ENCODE data around the gene GNG2.
A peak's percentile ranks its signal among the peaks of the same experiment; 100 is the strongest.
"Not testable (repeated sequence)": the region's sequence is repeated elsewhere in the genome, so short reads cannot be mapped to it uniquely, and the experiment has no call there.

Gene GNG2

DNA sequence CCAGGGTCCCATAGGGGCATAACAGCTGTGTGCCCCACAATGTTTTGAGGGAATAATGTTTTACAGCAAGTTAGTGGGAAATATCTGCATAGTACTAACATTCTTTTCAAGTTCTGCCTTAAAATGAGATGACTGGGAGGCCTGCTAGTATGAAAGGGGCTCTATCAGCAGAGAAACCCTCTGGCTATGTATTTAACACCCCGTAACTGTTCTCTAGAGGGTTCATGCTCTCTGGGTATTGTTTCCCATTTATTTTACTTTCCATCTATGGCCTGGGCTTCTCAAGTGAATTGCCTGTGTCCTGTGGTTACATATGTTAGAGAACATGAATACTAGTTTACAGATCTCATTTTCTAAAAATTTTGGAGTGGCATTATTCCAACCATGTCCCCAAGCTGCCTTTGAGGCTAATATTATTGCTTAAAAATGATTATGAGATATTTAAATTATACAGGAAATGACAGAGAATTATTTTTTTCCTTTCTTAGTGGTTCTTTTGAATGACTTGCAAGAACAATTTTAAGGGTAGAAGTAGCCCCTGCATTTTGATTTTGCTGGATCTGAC is 37.5 kb downstream of the GNG2 start:
- Histone ChIP-seq H3K36me3 (replicated peaks in 1 of 2; ENCODE audit: control insufficient read depth in 2 of 2, insufficient read depth in 2 of 2, low read length in 2 of 2) (peaks cover 1 to 27% of the 10 kb centered on the region in 2 donors), H4K91ac (ENCODE audit: low read depth, low read length, poor library complexity) (no peak overlapping the region), H3K4me2 (ENCODE audit: insufficient read depth, low read length, poor library complexity, severe bottlenecking) (no peak overlapping the region), H3K9ac (ENCODE audit: low read depth, low read length, poor library complexity) (no peak overlapping the region), H3K4me1 (ENCODE audit: control insufficient read depth in 2 of 2, insufficient read depth in 1 of 2, low read depth in 1 of 2, low read length in 2 of 2) (no peaks in the 10 kb centered on the region), H3K4ac (ENCODE audit: low read length) (no peak overlapping the region), H4K8ac (ENCODE audit: low read depth, low read length) (no peak overlapping the region), H2BK120ac (ENCODE audit: low read depth, low read length) (no peak overlapping the region), H3K27me3 (ENCODE audit: control insufficient read depth in 3 of 3, insufficient read depth in 3 of 3, low read depth in 1 of 3, low read length in 3 of 3) (no peaks in the 10 kb centered on the region), H2AK5ac (ENCODE audit: low read depth, low read length) (no peak overlapping the region), H2AFZ (ENCODE audit: low read length) (no peak overlapping the region), H3K4me3 (ENCODE audit: low read length in 2 of 2) (no peak overlapping the region), H2BK15ac (ENCODE audit: low read length) (no peak overlapping the region), H3K14ac (ENCODE audit: low read length) (no peak overlapping the region), H2BK5ac (ENCODE audit: low read length) (no peak overlapping the region), H3K18ac (ENCODE audit: low read length) (no peak overlapping the region), H2BK12ac (ENCODE audit: low read length) (no peak overlapping the region), H3K23ac (ENCODE audit: low read depth, low read length, poor library complexity) (no peak overlapping the region), H3K79me1 (ENCODE audit: low read depth, low read length) (no peaks in the 10 kb centered on the region), H3K9me3 (replicated peaks in 1 of 2; ENCODE audit: control insufficient read depth in 2 of 2, insufficient read depth in 1 of 2, low read depth in 1 of 2, low read length in 2 of 2) (no peaks in the 10 kb centered on the region), H3K27ac (replicated peaks; ENCODE audit: low read length) (no peak overlapping the region)
- DNase-seq (ENCODE audit: low spot score) = no peak
- no CpG with 5 or more reads among the region's 1 CpG for WGBS, 2 donors (ENCODE audit: extremely low coverage in 2 of 2, insufficient read length in 2 of 2, insufficient replicate concordance in 1 of 2)

DNA sequence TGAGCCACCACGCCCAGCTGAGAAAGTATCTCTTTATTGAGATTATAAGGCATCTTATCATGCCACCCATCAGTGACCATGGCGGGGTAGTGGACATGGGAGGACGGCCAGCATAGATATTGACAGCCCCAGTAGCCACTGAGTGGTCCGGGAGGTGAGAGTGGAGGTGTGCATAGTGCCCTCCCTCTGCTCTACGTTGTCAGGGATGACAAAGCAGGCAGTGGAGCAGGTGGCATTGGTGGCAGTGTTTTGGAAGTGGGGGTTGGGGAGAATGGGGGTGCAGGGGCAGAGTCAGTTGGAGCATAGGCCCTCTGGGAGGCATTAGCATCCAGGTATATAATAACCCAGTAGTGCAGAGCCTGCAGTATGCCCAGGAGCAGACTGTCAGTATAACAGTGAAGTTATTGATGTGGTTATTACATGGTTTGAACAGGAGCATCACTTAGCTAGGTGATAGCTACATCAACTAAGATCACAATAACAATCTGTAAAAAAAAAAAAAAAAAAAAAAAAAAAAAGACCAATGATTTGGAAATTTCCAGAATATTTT is 41.1 kb downstream of the GNG2 start:
- peaks cover 2 to 29% of the 10 kb centered on the region in 2 donors for H3K9me3 ChIP-seq (replicated peaks in 1 of 2; ENCODE audit: control insufficient read depth in 2 of 2, insufficient read depth in 1 of 2, low read depth in 1 of 2, low read length in 2 of 2)
- H3K27ac ChIP-seq (replicated peaks; ENCODE audit: low read length) = no peak overlapping the region
- H4K91ac ChIP-seq (ENCODE audit: low read depth, low read length, poor library complexity) = no peak overlapping the region
- no peak overlapping the region for H2AFZ ChIP-seq (ENCODE audit: low read length)
- H3K9ac ChIP-seq (ENCODE audit: low read depth, low read length, poor library complexity) = peak overlapping the region; percentile 30
- H3K23ac ChIP-seq (ENCODE audit: low read depth, low read length, poor library complexity) = no peak overlapping the region
- peak overlapping the region; percentile 55 for H3K18ac ChIP-seq (ENCODE audit: low read length)
- DNase-seq (ENCODE audit: low spot score) = no peak
- H3K4ac ChIP-seq (ENCODE audit: low read length) = no peak overlapping the region
- WGBS, 2 donors (ENCODE audit: extremely low coverage in 2 of 2, insufficient read length in 2 of 2, insufficient replicate concordance in 1 of 2) = no CpG with 5 or more reads among the region's 5 CpGs
- H2BK12ac ChIP-seq (ENCODE audit: low read length) = no peak overlapping the region
- no peak overlapping the region for H2BK15ac ChIP-seq (ENCODE audit: low read length)
- peaks cover 0 to 30% of the 10 kb centered on the region in 2 donors for H3K36me3 ChIP-seq (replicated peaks in 1 of 2; ENCODE audit: control insufficient read depth in 2 of 2, insufficient read depth in 2 of 2, low read length in 2 of 2)
- no peak overlapping the region for H2AK5ac ChIP-seq (ENCODE audit: low read depth, low read length)
- H3K14ac ChIP-seq (ENCODE audit: low read length) = no peak overlapping the region
- no peak overlapping the region for H3K4me3 ChIP-seq (ENCODE audit: low read length in 2 of 2)
- no peak overlapping the region for H2BK120ac ChIP-seq (ENCODE audit: low read depth, low read length)
- no peaks in the 10 kb centered on the region for H3K27me3 ChIP-seq (ENCODE audit: control insufficient read depth in 3 of 3, insufficient read depth in 3 of 3, low read depth in 1 of 3, low read length in 3 of 3)
- no peak overlapping the region for H3K4me2 ChIP-seq (ENCODE audit: insufficient read depth, low read length, poor library complexity, severe bottlenecking)
- H4K8ac ChIP-seq (ENCODE audit: low read depth, low read length) = no peak overlapping the region
- H3K4me1 ChIP-seq (ENCODE audit: control insufficient read depth in 2 of 2, insufficient read depth in 1 of 2, low read depth in 1 of 2, low read length in 2 of 2) = no peaks in the 10 kb centered on the region
- no peaks in the 10 kb centered on the region for H3K79me1 ChIP-seq (ENCODE audit: low read depth, low read length)
- H2BK5ac ChIP-seq (ENCODE audit: low read length) = no peak overlapping the region

DNA sequence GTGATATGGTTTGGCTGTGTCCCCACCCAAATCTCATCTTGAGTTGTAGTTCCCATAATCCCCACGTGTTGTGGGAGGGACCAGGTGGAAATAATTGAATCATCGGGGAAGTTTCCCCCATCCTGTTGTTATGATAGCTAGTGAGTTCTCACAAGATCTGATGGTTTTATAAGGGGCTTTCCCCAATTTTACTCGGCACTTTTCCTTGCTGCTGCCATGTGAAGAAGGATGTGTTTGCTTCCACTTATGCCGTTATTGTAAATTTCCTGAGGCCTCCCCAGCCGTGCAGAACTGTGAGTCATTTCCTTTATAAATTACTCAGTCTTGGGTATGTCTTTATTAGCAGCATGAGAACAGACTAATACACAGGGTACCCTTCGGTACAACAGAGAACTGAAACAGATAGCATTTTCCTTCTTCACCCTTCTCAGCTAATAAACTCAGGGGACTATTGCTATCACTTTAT is 45.3 kb downstream of the GNG2 start:
- not testable (repeated sequence) for H3K14ac ChIP-seq (ENCODE audit: low read length); H3K27ac ChIP-seq (replicated peaks; ENCODE audit: low read length); H2BK12ac ChIP-seq (ENCODE audit: low read length); H3K4me1 ChIP-seq (ENCODE audit: control insufficient read depth in 2 of 2, insufficient read depth in 1 of 2, low read depth in 1 of 2, low read length in 2 of 2); H3K18ac ChIP-seq (ENCODE audit: low read length); H3K4ac ChIP-seq (ENCODE audit: low read length); H3K27me3 ChIP-seq (ENCODE audit: control insufficient read depth in 3 of 3, insufficient read depth in 3 of 3, low read depth in 1 of 3, low read length in 3 of 3); H3K4me2 ChIP-seq (ENCODE audit: insufficient read depth, low read length, poor library complexity, severe bottlenecking); H3K9ac ChIP-seq (ENCODE audit: low read depth, low read length, poor library complexity); H3K23ac ChIP-seq (ENCODE audit: low read depth, low read length, poor library complexity); DNase-seq (ENCODE audit: low spot score); H4K91ac ChIP-seq (ENCODE audit: low read depth, low read length, poor library complexity); H2BK5ac ChIP-seq (ENCODE audit: low read length); H4K8ac ChIP-seq (ENCODE audit: low read depth, low read length); H2AFZ ChIP-seq (ENCODE audit: low read length); H2BK120ac ChIP-seq (ENCODE audit: low read depth, low read length); H3K79me1 ChIP-seq (ENCODE audit: low read depth, low read length); H3K4me3 ChIP-seq (ENCODE audit: low read length in 2 of 2); H2BK15ac ChIP-seq (ENCODE audit: low read length); H2AK5ac ChIP-seq (ENCODE audit: low read depth, low read length)
- no CpG with 5 or more reads among the region's 6 CpGs for WGBS, 2 donors (ENCODE audit: extremely low coverage in 2 of 2, insufficient read length in 2 of 2, insufficient replicate concordance in 1 of 2)
- Histone ChIP-seq H3K9me3 (replicated peaks in 1 of 2; ENCODE audit: control insufficient read depth in 2 of 2, insufficient read depth in 1 of 2, low read depth in 1 of 2, low read length in 2 of 2) (peaks cover 4 to 31% of the 10 kb centered on the region in 2 donors), H3K36me3 (replicated peaks in 1 of 2; ENCODE audit: control insufficient read depth in 2 of 2, insufficient read depth in 2 of 2, low read length in 2 of 2) (peaks cover 0 to 23% of the 10 kb centered on the region in 2 donors)

DNA sequence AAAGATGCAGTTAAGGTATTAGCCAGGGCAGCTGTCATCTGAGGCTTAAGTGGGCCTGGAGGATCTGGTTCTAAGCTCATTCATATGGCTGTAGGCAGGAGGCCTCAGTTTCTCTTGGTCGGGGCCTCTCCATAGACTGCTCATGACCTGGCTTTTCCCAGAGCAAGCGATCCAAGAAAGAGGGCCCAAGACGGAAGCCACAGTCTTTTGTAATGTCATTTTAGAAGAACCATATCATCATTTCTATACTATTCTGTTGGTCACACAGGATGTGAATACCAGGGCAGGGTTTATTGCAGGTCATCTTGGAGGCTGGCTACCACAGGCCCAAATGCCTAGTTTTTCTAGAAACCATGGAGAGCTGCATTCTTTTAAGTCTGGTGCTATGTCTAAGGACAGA is 47.7 kb downstream of the GNG2 start:
- no peak overlapping the region for H3K4ac ChIP-seq (ENCODE audit: low read length)
- no peak overlapping the region for H3K27ac ChIP-seq (replicated peaks; ENCODE audit: low read length)
- peaks cover 0 to 2% of the 10 kb centered on the region in 2 donors for H3K4me1 ChIP-seq (ENCODE audit: control insufficient read depth in 2 of 2, insufficient read depth in 1 of 2, low read depth in 1 of 2, low read length in 2 of 2)
- peaks cover 0 to 25% of the 10 kb centered on the region in 2 donors for H3K36me3 ChIP-seq (replicated peaks in 1 of 2; ENCODE audit: control insufficient read depth in 2 of 2, insufficient read depth in 2 of 2, low read length in 2 of 2)
- no peak overlapping the region for H2BK5ac ChIP-seq (ENCODE audit: low read length)
- H2BK12ac ChIP-seq (ENCODE audit: low read length) = no peak overlapping the region
- H2BK15ac ChIP-seq (ENCODE audit: low read length) = no peak overlapping the region
- H3K23ac ChIP-seq (ENCODE audit: low read depth, low read length, poor library complexity) = no peak overlapping the region
- no peaks in the 10 kb centered on the region for H3K27me3 ChIP-seq (ENCODE audit: control insufficient read depth in 3 of 3, insufficient read depth in 3 of 3, low read depth in 1 of 3, low read length in 3 of 3)
- WGBS, 2 donors (ENCODE audit: extremely low coverage in 2 of 2, insufficient read length in 2 of 2, insufficient replicate concordance in 1 of 2) = no CpG with 5 or more reads among the region's 3 CpGs
- no peak overlapping the region for H2AFZ ChIP-seq (ENCODE audit: low read length)
- H3K9ac ChIP-seq (ENCODE audit: low read depth, low read length, poor library complexity) = no peak overlapping the region
- no peak overlapping the region for H3K18ac ChIP-seq (ENCODE audit: low read length)
- H3K4me3 ChIP-seq (ENCODE audit: low read length in 2 of 2) = no peak overlapping the region
- no peak overlapping the region for H2BK120ac ChIP-seq (ENCODE audit: low read depth, low read length)
- H3K79me1 ChIP-seq (ENCODE audit: low read depth, low read length) = no peaks in the 10 kb centered on the region
- no peak overlapping the region for H3K14ac ChIP-seq (ENCODE audit: low read length)
- peaks cover 4 to 31% of the 10 kb centered on the region in 2 donors for H3K9me3 ChIP-seq (replicated peaks in 1 of 2; ENCODE audit: control insufficient read depth in 2 of 2, insufficient read depth in 1 of 2, low read depth in 1 of 2, low read length in 2 of 2)
- no peak overlapping the region for H2AK5ac ChIP-seq (ENCODE audit: low read depth, low read length)
- no peak overlapping the region for H4K91ac ChIP-seq (ENCODE audit: low read depth, low read length, poor library complexity)
- no peak overlapping the region for H4K8ac ChIP-seq (ENCODE audit: low read depth, low read length)
- no peak for DNase-seq (ENCODE audit: low spot score)
- H3K4me2 ChIP-seq (ENCODE audit: insufficient read depth, low read length, poor library complexity, severe bottlenecking) = no peak overlapping the region
